ENCODE measurements around the gene VPS26B.
"Not testable (repeated sequence)": the region's sequence is repeated elsewhere in the genome, so short reads cannot be mapped to it uniquely, and the experiment has no call there.

VPS26B gene

DNA sequence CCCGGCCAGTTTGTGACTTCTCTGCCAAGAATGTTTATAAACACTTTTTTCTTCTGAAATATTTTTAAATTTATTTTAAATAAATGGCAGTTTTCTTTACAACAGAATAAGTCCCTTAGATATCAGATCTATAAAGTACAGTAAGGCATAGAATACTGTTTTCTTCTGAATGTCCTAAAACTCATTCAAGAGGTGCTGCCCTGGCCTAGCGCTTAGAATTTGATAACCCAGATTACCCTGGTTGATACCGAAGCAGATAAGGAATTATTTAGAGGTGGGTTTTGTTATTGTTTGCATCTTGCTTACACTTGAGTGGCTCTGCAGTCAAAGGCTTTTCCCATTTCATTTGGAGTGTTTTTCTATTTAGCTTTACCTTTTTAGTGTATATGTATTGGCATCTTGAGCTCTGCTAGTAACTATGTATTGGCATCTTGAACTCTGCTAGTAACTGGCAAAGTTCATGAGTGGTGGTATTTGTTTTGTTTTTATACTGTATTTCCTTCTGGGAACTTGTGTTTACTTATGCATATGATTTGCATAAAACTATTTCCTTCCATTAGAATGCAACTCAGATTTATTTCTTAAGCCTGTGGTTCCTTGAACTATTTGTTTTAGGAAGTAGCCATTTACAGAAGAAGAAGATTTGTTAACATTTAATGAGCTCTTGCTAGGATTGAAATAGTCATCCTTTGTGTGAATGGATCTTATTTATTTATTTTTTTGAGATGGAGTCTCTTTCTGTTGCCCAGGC, 30.1 kb downstream of the VPS26B start:
- no peak for DNase-seq
- no peaks in the 10 kb centered on the region for H3K9me3 ChIP-seq (ENCODE audit: control insufficient read depth, low read length)
- peaks cover 13% of the 10 kb centered on the region for H3K4me1 ChIP-seq (ENCODE audit: control insufficient read depth, insufficient read depth, low read length, poor library complexity, severe bottlenecking)
- no peak overlapping the region for H3K4me3 ChIP-seq (ENCODE audit: insufficient read depth, low read depth, low read length, poor library complexity, severe bottlenecking)
- no peaks in the 10 kb centered on the region for H3K27me3 ChIP-seq (replicated peaks; ENCODE audit: control insufficient read depth, insufficient read depth, low read length, poor library complexity, severe bottlenecking)
- no peak overlapping the region for H3K27ac ChIP-seq (ENCODE audit: insufficient read depth, low read length, poor library complexity, severe bottlenecking)
- H3K36me3 ChIP-seq (ENCODE audit: control insufficient read depth, insufficient read depth, low read length): peaks cover 22% of the 10 kb centered on the region

- not testable (repeated sequence) for DNase-seq; H3K9me3 ChIP-seq (ENCODE audit: control insufficient read depth, low read length); H3K27me3 ChIP-seq (replicated peaks; ENCODE audit: control insufficient read depth, insufficient read depth, low read length, poor library complexity, severe bottlenecking); H3K4me3 ChIP-seq (ENCODE audit: insufficient read depth, low read depth, low read length, poor library complexity, severe bottlenecking); H3K27ac ChIP-seq (ENCODE audit: insufficient read depth, low read length, poor library complexity, severe bottlenecking)
- Histone ChIP-seq H3K36me3 (ENCODE audit: control insufficient read depth, insufficient read depth, low read length) (peaks cover 22% of the 10 kb centered on the region), H3K4me1 (ENCODE audit: control insufficient read depth, insufficient read depth, low read length, poor library complexity, severe bottlenecking) (peaks cover 13% of the 10 kb centered on the region)
Measured at GRCh38 chr11:134255184-134255561, 30.7 kb downstream of the VPS26B start.

DNA sequence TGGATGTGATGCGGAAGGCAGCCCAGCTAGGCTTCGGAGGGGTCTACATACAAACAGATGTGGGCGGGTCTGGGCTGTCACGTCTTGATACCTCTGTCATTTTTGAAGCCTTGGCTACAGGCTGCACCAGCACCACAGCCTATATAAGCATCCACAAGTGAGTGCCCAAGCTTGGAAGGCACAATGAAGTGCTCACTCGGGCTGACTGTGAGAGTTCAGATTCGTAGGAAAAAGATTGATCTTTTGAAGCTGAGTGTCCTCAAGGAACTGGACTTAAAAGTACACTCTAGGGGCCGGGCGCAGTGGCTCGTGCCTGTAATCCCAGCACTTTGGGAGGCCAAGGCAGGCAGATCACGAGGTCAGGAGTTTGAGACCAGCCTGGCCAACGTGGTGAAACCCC, 32.6 kb downstream of the VPS26B start:
- no peak for DNase-seq
- Histone ChIP-seq H3K4me1 (ENCODE audit: control insufficient read depth, insufficient read depth, low read length, poor library complexity, severe bottlenecking) (peaks cover 12% of the 10 kb centered on the region), H3K27me3 (replicated peaks; ENCODE audit: control insufficient read depth, insufficient read depth, low read length, poor library complexity, severe bottlenecking) (no peaks in the 10 kb centered on the region), H3K4me3 (ENCODE audit: insufficient read depth, low read depth, low read length, poor library complexity, severe bottlenecking) (no peak overlapping the region), H3K27ac (ENCODE audit: insufficient read depth, low read length, poor library complexity, severe bottlenecking) (no peak overlapping the region), H3K36me3 (ENCODE audit: control insufficient read depth, insufficient read depth, low read length) (peaks cover 34% of the 10 kb centered on the region), H3K9me3 (ENCODE audit: control insufficient read depth, low read length) (no peaks in the 10 kb centered on the region)

DNA sequence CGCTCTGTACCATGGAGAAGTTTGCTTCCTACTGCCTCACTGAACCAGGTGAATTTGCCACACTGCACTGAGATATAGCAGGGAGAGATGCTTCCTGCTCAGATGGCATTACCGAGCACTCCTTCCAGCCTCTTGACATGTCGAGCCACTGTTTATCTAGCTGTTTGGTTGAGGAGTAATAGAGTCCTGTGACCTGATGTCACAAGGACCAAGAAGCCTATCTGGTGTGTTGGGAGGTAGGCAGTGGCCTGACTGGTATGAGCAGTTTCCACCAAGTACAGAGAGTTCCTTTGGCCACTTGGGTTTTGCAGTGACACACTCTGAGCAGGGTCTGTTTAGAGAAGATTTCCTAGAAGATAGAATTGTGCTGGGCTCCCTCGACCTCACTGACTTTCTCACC, 34.1 kb downstream of the VPS26B start:
- H3K27ac ChIP-seq (ENCODE audit: insufficient read depth, low read length, poor library complexity, severe bottlenecking): no peak overlapping the region
- H3K4me3 ChIP-seq (ENCODE audit: insufficient read depth, low read depth, low read length, poor library complexity, severe bottlenecking): no peak overlapping the region
- no peaks in the 10 kb centered on the region for H3K9me3 ChIP-seq (ENCODE audit: control insufficient read depth, low read length)
- H3K4me1 ChIP-seq (ENCODE audit: control insufficient read depth, insufficient read depth, low read length, poor library complexity, severe bottlenecking): peaks cover 5% of the 10 kb centered on the region
- no peaks in the 10 kb centered on the region for H3K27me3 ChIP-seq (replicated peaks; ENCODE audit: control insufficient read depth, insufficient read depth, low read length, poor library complexity, severe bottlenecking)
- DNase-seq: no peak
- H3K36me3 ChIP-seq (ENCODE audit: control insufficient read depth, insufficient read depth, low read length): peaks cover 43% of the 10 kb centered on the region

DNA sequence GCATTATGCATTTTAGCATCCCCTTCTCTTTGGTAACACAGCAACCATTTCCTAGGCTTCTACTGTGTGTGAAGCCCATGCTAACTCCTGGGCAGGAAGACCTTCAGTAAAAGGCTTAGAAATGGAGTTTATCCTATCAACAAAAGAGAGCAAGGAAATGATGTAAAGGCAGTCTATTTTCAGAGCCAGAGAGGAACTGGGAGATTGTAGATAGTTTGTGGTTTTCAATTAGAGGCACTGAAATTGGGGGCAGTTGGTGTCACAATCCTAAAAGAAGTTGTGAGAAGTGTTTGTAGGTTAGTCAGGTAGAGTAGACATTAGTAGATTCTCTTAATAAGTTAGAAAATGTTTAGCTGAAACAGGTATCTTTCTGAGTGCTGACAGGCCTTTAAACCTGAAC, 36.0 kb downstream of the VPS26B start:
- Histone ChIP-seq H3K4me3 (ENCODE audit: insufficient read depth, low read depth, low read length, poor library complexity, severe bottlenecking) (no peak overlapping the region), H3K27me3 (replicated peaks; ENCODE audit: control insufficient read depth, insufficient read depth, low read length, poor library complexity, severe bottlenecking) (no peaks in the 10 kb centered on the region), H3K27ac (ENCODE audit: insufficient read depth, low read length, poor library complexity, severe bottlenecking) (no peak overlapping the region), H3K9me3 (ENCODE audit: control insufficient read depth, low read length) (no peaks in the 10 kb centered on the region), H3K4me1 (ENCODE audit: control insufficient read depth, insufficient read depth, low read length, poor library complexity, severe bottlenecking) (no peaks in the 10 kb centered on the region), H3K36me3 (ENCODE audit: control insufficient read depth, insufficient read depth, low read length) (peaks cover 44% of the 10 kb centered on the region)
- DNase-seq: no peak

GRCh38 chr11:134260983-134261382, 36.5 kb downstream of the VPS26B start:
- no peak for DNase-seq
- no peaks in the 10 kb centered on the region for H3K27me3 ChIP-seq (replicated peaks; ENCODE audit: control insufficient read depth, insufficient read depth, low read length, poor library complexity, severe bottlenecking)
- H3K9me3 ChIP-seq (ENCODE audit: control insufficient read depth, low read length): no peaks in the 10 kb centered on the region
- no peak overlapping the region for H3K4me3 ChIP-seq (ENCODE audit: insufficient read depth, low read depth, low read length, poor library complexity, severe bottlenecking)
- no peak overlapping the region for H3K27ac ChIP-seq (ENCODE audit: insufficient read depth, low read length, poor library complexity, severe bottlenecking)
- H3K4me1 ChIP-seq (ENCODE audit: control insufficient read depth, insufficient read depth, low read length, poor library complexity, severe bottlenecking): no peaks in the 10 kb centered on the region
- peaks cover 44% of the 10 kb centered on the region for H3K36me3 ChIP-seq (ENCODE audit: control insufficient read depth, insufficient read depth, low read length)

DNA sequence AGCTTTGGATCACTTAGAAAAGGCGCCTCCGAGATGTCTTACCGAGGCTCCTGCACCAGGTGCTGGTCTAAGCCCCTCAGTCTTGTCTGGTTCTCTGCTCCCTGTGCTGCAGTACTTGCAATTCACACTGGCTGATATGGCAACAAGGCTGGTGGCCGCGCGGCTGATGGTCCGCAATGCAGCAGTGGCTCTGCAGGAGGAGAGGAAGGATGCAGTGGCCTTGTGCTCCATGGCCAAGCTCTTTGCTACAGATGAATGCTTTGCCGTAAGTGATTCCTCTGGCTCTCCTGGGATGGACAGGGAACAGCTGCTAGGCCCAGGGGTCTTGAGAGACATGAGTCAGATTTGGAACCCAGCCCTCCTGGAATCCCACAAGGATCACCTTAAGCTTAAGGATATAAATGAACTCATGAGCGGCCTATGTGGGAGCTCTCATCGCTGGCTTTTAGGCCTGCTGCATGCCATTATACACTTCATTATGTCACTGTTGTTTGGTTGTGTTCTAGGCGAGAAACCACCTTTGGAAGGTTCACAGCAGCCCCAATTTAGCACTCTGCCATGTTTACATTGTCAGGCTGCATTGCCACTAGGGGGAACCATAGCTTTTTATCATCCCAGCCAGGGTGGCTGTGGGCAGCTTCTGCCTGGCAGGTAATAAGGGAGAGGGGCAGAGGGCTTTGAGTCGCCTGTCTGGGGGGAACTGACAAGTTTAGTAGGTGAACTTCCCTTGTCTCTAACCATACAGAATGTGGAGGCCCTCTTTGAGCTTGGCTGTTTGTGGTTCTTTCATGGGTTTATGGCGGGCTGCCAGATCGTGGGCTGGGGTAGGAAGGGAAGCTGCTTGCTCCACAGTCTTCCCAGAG, 37.4 kb downstream of the VPS26B start:
- no peak for DNase-seq
- H3K4me3 ChIP-seq (ENCODE audit: insufficient read depth, low read depth, low read length, poor library complexity, severe bottlenecking): no peak overlapping the region
- no peaks in the 10 kb centered on the region for H3K27me3 ChIP-seq (replicated peaks; ENCODE audit: control insufficient read depth, insufficient read depth, low read length, poor library complexity, severe bottlenecking)
- H3K27ac ChIP-seq (ENCODE audit: insufficient read depth, low read length, poor library complexity, severe bottlenecking): no peak overlapping the region
- H3K4me1 ChIP-seq (ENCODE audit: control insufficient read depth, insufficient read depth, low read length, poor library complexity, severe bottlenecking): no peaks in the 10 kb centered on the region
- H3K9me3 ChIP-seq (ENCODE audit: control insufficient read depth, low read length): no peaks in the 10 kb centered on the region
- H3K36me3 ChIP-seq (ENCODE audit: control insufficient read depth, insufficient read depth, low read length): peaks cover 44% of the 10 kb centered on the region

- Histone ChIP-seq H3K9me3 (ENCODE audit: control insufficient read depth, low read length) (no peaks in the 10 kb centered on the region), H3K4me3 (ENCODE audit: insufficient read depth, low read depth, low read length, poor library complexity, severe bottlenecking) (no peak overlapping the region), H3K27me3 (replicated peaks; ENCODE audit: control insufficient read depth, insufficient read depth, low read length, poor library complexity, severe bottlenecking) (no peaks in the 10 kb centered on the region), H3K36me3 (ENCODE audit: control insufficient read depth, insufficient read depth, low read length) (peaks cover 28% of the 10 kb centered on the region), H3K27ac (ENCODE audit: insufficient read depth, low read length, poor library complexity, severe bottlenecking) (no peak overlapping the region), H3K4me1 (ENCODE audit: control insufficient read depth, insufficient read depth, low read length, poor library complexity, severe bottlenecking) (peaks cover 6% of the 10 kb centered on the region)
- DNase-seq: no peak
Measured at GRCh38 chr11:134264966-134265764, 40.7 kb downstream of the VPS26B start.

DNA sequence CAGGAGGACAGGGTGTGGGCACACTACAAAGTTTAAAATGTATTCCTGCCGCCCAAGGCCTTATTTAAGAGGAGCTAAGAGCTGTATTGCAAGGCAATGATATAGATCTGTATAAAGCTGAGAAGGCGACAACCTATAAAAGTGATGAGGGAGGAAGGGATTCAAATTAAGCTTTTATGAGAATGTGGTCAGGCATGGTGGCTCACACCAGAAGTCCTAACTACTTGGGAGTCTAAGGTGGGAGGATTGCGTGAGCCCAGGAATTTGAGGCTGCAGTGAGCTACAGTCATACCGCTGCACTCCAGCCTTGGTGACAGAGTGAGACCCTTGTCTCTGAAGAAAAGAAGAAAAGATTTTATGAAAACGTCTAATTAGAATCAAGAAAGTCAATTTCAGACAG, 42.0 kb downstream of the VPS26B start:
- DNase-seq: no peak
- peaks cover 14% of the 10 kb centered on the region for H3K4me1 ChIP-seq (ENCODE audit: control insufficient read depth, insufficient read depth, low read length, poor library complexity, severe bottlenecking)
- no peaks in the 10 kb centered on the region for H3K9me3 ChIP-seq (ENCODE audit: control insufficient read depth, low read length)
- H3K36me3 ChIP-seq (ENCODE audit: control insufficient read depth, insufficient read depth, low read length): peaks cover 17% of the 10 kb centered on the region
- H3K27ac ChIP-seq (ENCODE audit: insufficient read depth, low read length, poor library complexity, severe bottlenecking): no peak overlapping the region
- no peak overlapping the region for H3K4me3 ChIP-seq (ENCODE audit: insufficient read depth, low read depth, low read length, poor library complexity, severe bottlenecking)
- no peaks in the 10 kb centered on the region for H3K27me3 ChIP-seq (replicated peaks; ENCODE audit: control insufficient read depth, insufficient read depth, low read length, poor library complexity, severe bottlenecking)

All from effector memory CD4-positive, alpha-beta T cell (primary cell).